Mesenchymal stem cell (in vitro differentiated cells and primary cell): Measurements from ENCODE around the gene ARHGEF3.
A peak's percentile ranks its signal among the peaks of the same experiment; 100 is the strongest.

Source experiments
- DNase-seq: peaks from one replicate; pipeline ENCODE4 v3.0.0-alpha.2; 2013
- H2AFZ ChIP-seq: one replicate; pipeline ENCODE4 v1.6.1; 2013; ENCODE audit warnings: low read depth, mild to moderate bottlenecking, control low read depth, inconsistent platforms, low read length, moderate library complexity
- H2AK5ac ChIP-seq: 2 replicates; pipeline ENCODE4 v1.6.1; 2013; ENCODE audit warnings: low read length, moderate library complexity, mild to moderate bottlenecking, inconsistent platforms; ENCODE audit not compliant: severe bottlenecking
- H2BK120ac ChIP-seq: one replicate; pipeline ENCODE4 v1.6.1; 2013; ENCODE audit warnings: low read depth, mild to moderate bottlenecking, inconsistent platforms, low read length, moderate library complexity
- H2BK12ac ChIP-seq, 2 experiments: one replicate each; pipeline ENCODE4 v1.6.1; 2013; ENCODE audit warnings: inconsistent platforms in 2 of 2, low read length in 2 of 2, mild to moderate bottlenecking in 2 of 2, moderate library complexity in 2 of 2, control low read depth in 1 of 2
- H2BK15ac ChIP-seq: one replicate; pipeline ENCODE4 v1.6.1; 2013; ENCODE audit warnings: mild to moderate bottlenecking, low read depth, inconsistent platforms; ENCODE audit not compliant: poor library complexity, severe bottlenecking
- H2BK5ac ChIP-seq: 2 replicates; pipeline ENCODE4 v1.6.1; 2013; ENCODE audit warnings: low read depth, mild to moderate bottlenecking, low read length, control low read depth, inconsistent platforms; ENCODE audit not compliant: poor library complexity, severe bottlenecking
- H3K14ac ChIP-seq, 2 experiments: one replicate each; pipeline ENCODE4 v1.6.1; 2013; ENCODE audit warnings: inconsistent platforms in 2 of 2, low read length in 2 of 2, control low read depth in 1 of 2, mild to moderate bottlenecking in 1 of 2, moderate library complexity in 1 of 2
- H3K18ac ChIP-seq, 2 experiments: one replicate each; pipeline ENCODE4 v1.6.1; 2013; ENCODE audit warnings: inconsistent platforms in 2 of 2, low read length in 2 of 2, control low read depth in 1 of 2, low read depth in 1 of 2, mild to moderate bottlenecking in 1 of 2
- H3K23ac ChIP-seq, 2 experiments: one replicate each; pipeline ENCODE4 v1.6.1; 2013; ENCODE audit warnings: inconsistent platforms in 2 of 2, low read length in 2 of 2, mild to moderate bottlenecking in 2 of 2, moderate library complexity in 2 of 2, control low read depth in 1 of 2
- H3K27ac ChIP-seq: 2 replicates; pipeline ENCODE4 v1.5.1; 2013; ENCODE audit warnings: mild to moderate bottlenecking, moderate library complexity, low read length, control low read depth, inconsistent platforms; ENCODE audit not compliant: poor library complexity, severe bottlenecking
- H3K27me3 ChIP-seq, 2 experiments: 2 replicates each; pipeline versions ENCODE4 v1.6.1 to v1.7.0; 2013; ENCODE audit warnings: low read length in 2 of 2, mild to moderate bottlenecking in 2 of 2, moderate library complexity in 2 of 2, control low read depth in 1 of 2, inconsistent platforms in 1 of 2; ENCODE audit not compliant: control insufficient read depth in 1 of 2, insufficient read depth in 1 of 2
- H3K36me3 ChIP-seq, 2 experiments: 2 replicates each; pipeline versions ENCODE4 v1.6.1 to v1.7.0; 2013; ENCODE audit warnings: low read length in 2 of 2, control low read depth in 1 of 2, inconsistent platforms in 1 of 2, low read depth in 1 of 2, mild to moderate bottlenecking in 1 of 2; ENCODE audit not compliant: insufficient read depth in 2 of 2, control insufficient read depth in 1 of 2
- H3K4ac ChIP-seq, 2 experiments: one replicate each; pipeline ENCODE4 v1.6.1; 2013; ENCODE audit warnings: inconsistent platforms in 2 of 2, low read length in 2 of 2, mild to moderate bottlenecking in 2 of 2, moderate library complexity in 2 of 2, control low read depth in 1 of 2, low read depth in 1 of 2
- H3K4me1 ChIP-seq: 2 replicates; pipeline ENCODE4 v1.6.1; 2013; ENCODE audit warnings: low read depth, low read length, control low read depth; ENCODE audit not compliant: control insufficient read depth, insufficient read depth
- H3K4me2 ChIP-seq: 2 replicates; pipeline ENCODE4 v1.6.1; 2013; ENCODE audit warnings: low read length, mild to moderate bottlenecking, inconsistent platforms; ENCODE audit not compliant: poor library complexity, severe bottlenecking
- H3K4me3 ChIP-seq, 2 experiments: 2 replicates each; pipeline versions ENCODE4 v1.5.1 to v1.7.0; 2013; ENCODE audit warnings: low read length in 2 of 2, mild to moderate bottlenecking in 2 of 2, control low read depth in 1 of 2, low read depth in 1 of 2; ENCODE audit not compliant: insufficient read depth in 1 of 2
- H3K79me1 ChIP-seq: replicated peaks from 2 replicates; pipeline ENCODE4 v1.6.1; 2013; ENCODE audit warnings: mild to moderate bottlenecking, control low read depth, low read length, inconsistent platforms; ENCODE audit not compliant: poor library complexity, severe bottlenecking
- H3K9ac ChIP-seq: 2 replicates; pipeline ENCODE4 v1.7.0; 2013; ENCODE audit warnings: mild to moderate bottlenecking, low read length, moderate library complexity
- H3K9me3 ChIP-seq: 2 replicates; pipeline ENCODE4 v1.7.0; 2013; ENCODE audit warnings: mild to moderate bottlenecking, low read length; ENCODE audit not compliant: control insufficient read depth
- H4K8ac ChIP-seq: one replicate; pipeline ENCODE4 v1.6.1; 2013; ENCODE audit warnings: inconsistent platforms, mild to moderate bottlenecking, low read length, moderate library complexity
- H4K91ac ChIP-seq: one replicate; pipeline ENCODE4 v1.6.1; 2013; ENCODE audit warnings: mild to moderate bottlenecking, low read length, inconsistent platforms
- WGBS: methylation state at CpG from one replicate; pipeline ENCODE4 v1.1.7; 2013; ENCODE audit warnings: mixed read lengths; 5-methylcytosine and 5-hydroxymethylcytosine counted together

The ARHGEF3 gene

DNA sequence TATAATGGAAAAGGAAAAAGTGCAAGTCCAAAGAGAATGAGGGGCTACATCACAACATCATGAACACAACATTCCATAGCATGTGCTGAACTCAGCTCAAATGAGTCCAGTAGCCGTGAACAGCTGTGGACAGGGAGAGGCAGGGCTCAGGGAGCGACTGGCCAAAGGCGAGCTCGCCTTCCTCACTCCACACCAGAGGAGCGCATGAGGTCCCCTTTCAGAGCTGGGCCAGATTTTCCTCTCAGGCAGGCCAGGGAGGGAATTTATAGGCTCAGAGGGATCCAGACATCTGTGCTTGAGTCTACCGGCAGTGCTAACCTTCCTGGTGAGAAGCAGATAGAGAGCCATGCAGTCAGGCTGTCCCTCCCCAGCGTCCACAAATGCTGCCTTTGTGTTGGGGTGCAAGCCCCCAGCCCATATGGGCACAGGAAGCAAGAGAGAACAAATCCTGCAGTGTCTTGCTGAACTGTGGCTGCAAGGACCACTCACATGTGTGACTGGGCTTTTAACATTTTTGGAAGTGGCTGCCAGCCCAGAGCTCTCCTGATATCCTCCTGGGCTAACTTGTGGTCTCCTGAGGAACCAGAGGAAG is 32.5 kb downstream of the ARHGEF3 start:
- no peaks in the 10 kb centered on the region for H3K9me3 ChIP-seq
- H3K14ac ChIP-seq = no peak overlapping the region
- H2BK15ac ChIP-seq = no peak overlapping the region
- H3K9ac ChIP-seq = peak overlapping the region; percentile 45
- H3K79me1 ChIP-seq = no peaks in the 10 kb centered on the region
- peak overlapping the region; percentile 37 to 50 for H3K18ac ChIP-seq
- 60% methylated on average over 7 of the region's 7 CpGs for WGBS
- no peak overlapping the region for H3K4me2 ChIP-seq
- H4K91ac ChIP-seq = peak overlapping the region; percentile 61
- no peak overlapping the region for H3K23ac ChIP-seq
- no peak overlapping the region for H2BK120ac ChIP-seq
- H3K4me1 ChIP-seq = no peaks in the 10 kb centered on the region
- H3K27me3 ChIP-seq = no peaks in the 10 kb centered on the region
- H3K27ac ChIP-seq = no peak overlapping the region
- no peak overlapping the region for H2AFZ ChIP-seq
- peak overlapping the region; percentile 12 for H4K8ac ChIP-seq
- H3K4me3 ChIP-seq = no peak overlapping the region
- H3K36me3 ChIP-seq = peaks cover 4 to 46% of the 10 kb centered on the region in 2 experiments
- no peak overlapping the region for H2BK5ac ChIP-seq
- no peak overlapping the region for H2AK5ac ChIP-seq
- H2BK12ac ChIP-seq = no peak overlapping the region
- no peak for DNase-seq
- H3K4ac ChIP-seq = no peak overlapping the region

- Histone ChIP-seq H3K79me1 (no peaks in the 10 kb centered on the region), H3K4ac (no peak overlapping the region), H3K14ac (no peak overlapping the region), H4K8ac (peak overlapping the region; percentile 42), H3K27ac (no peak overlapping the region), H2BK5ac (no peak overlapping the region), H3K36me3 (peaks cover 4 to 16% of the 10 kb centered on the region in 2 experiments), H3K23ac (no peak overlapping the region), H3K4me3 (no peak overlapping the region), H3K9me3 (no peaks in the 10 kb centered on the region), H2AFZ (no peak overlapping the region), H2BK120ac (no peak overlapping the region), H3K4me1 (no peaks in the 10 kb centered on the region), H3K27me3 (no peaks in the 10 kb centered on the region), H3K9ac (no peak overlapping the region), H2AK5ac (no peak overlapping the region), H4K91ac (no peak overlapping the region), H3K18ac (peak overlapping the region in 1 of 2 experiments; percentile 43), H3K4me2 (no peak overlapping the region), H2BK15ac (no peak overlapping the region), H2BK12ac (no peak overlapping the region)
- peak; percentile 64 for DNase-seq
- WGBS = 67% methylated on average over 4 of the region's 6 CpGs
Measured at GRCh38 chr3:56764904-56765547, 36.7 kb downstream of the ARHGEF3 start.

- H2AK5ac ChIP-seq = no peak overlapping the region
- peak overlapping the region in 1 of 2 experiments; percentile 24 for H2BK12ac ChIP-seq
- H3K4me2 ChIP-seq = no peak overlapping the region
- no peak for DNase-seq
- no peak overlapping the region for H3K23ac ChIP-seq
- H3K4ac ChIP-seq = no peak overlapping the region
- H4K8ac ChIP-seq = no peak overlapping the region
- H3K9me3 ChIP-seq = no peaks in the 10 kb centered on the region
- H4K91ac ChIP-seq = no peak overlapping the region
- H2BK5ac ChIP-seq = no peak overlapping the region
- no peak overlapping the region for H2AFZ ChIP-seq
- H3K4me1 ChIP-seq = no peaks in the 10 kb centered on the region
- no peak overlapping the region for H3K9ac ChIP-seq
- H3K18ac ChIP-seq = no peak overlapping the region
- no peak overlapping the region for H2BK15ac ChIP-seq
- H3K14ac ChIP-seq = no peak overlapping the region
- H2BK120ac ChIP-seq = no peak overlapping the region
- no peak overlapping the region for H3K4me3 ChIP-seq
- WGBS = 60% methylated on average over 1 of the region's 2 CpGs
- H3K27me3 ChIP-seq = no peaks in the 10 kb centered on the region
- H3K36me3 ChIP-seq = peaks cover 2 to 9% of the 10 kb centered on the region in 2 experiments
- H3K27ac ChIP-seq = no peak overlapping the region
- H3K79me1 ChIP-seq = no peaks in the 10 kb centered on the region
Measured at GRCh38 chr3:56764184-56764583, 37.6 kb downstream of the ARHGEF3 start.

DNA sequence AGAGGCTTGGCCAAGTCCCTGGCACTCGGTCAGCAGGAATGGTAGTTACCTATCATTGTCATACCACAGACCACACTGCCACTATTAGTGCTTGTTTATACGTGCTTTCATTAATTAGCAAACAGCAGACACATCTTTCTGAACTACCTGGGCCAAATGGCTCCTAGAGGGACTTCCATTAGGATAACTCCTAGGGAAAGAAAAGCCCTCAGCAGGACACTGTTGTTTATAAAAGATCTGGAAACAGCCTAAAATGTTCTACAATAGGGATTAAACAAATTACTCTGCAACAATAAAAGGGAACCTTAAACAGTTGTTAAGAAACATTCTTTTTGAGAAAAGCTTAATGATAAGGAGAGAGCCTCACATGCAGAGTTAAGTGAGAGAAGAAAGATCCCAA is 38.5 kb downstream of the ARHGEF3 start:
- Histone ChIP-seq H2BK15ac (no peak overlapping the region), H3K23ac (no peak overlapping the region), H3K27me3 (no peaks in the 10 kb centered on the region), H3K4ac (no peak overlapping the region), H2BK120ac (no peak overlapping the region), H4K8ac (no peak overlapping the region), H2BK12ac (no peak overlapping the region), H4K91ac (no peak overlapping the region), H2AFZ (no peak overlapping the region), H2AK5ac (no peak overlapping the region), H3K27ac (no peak overlapping the region), H3K14ac (no peak overlapping the region), H3K9me3 (no peaks in the 10 kb centered on the region), H3K79me1 (no peaks in the 10 kb centered on the region), H3K4me3 (no peak overlapping the region), H3K4me2 (no peak overlapping the region), H3K9ac (no peak overlapping the region), H3K18ac (no peak overlapping the region), H3K4me1 (peaks cover 2% of the 10 kb centered on the region), H3K36me3 (peaks cover 0 to 9% of the 10 kb centered on the region in 2 experiments), H2BK5ac (no peak overlapping the region)
- 83% methylated on average over 1 of the region's 2 CpGs for WGBS
- no peak for DNase-seq
